ENCODE results near the gene PRPF31. TPM values are rescaled to one million over a fixed set of nuclear protein-coding genes. Genes with fewer than 3 reads are reported as not detected.

PRPF31 gene
- total RNA-seq, 1 experiment from 2014 or later, result 84.4 TPM

GRCh38 chr19:54159352-54160181 lies 44.0 kb downstream of the PRPF31 start, which contains the start of gene LENG1:
Gene LENG1, minus strand, starts transcription at chr19:54159721. Its CDS starts 26 bp downstream, at chr19:54159695.
- Histone ChIP-seq H2AFZ (ENCODE audit: low read length) (no peak within 1 kb of the TSS), H3K23me2 (ENCODE audit: insufficient read length, low read depth, low read length, poor library complexity, severe bottlenecking) (peaks cover 18% of the 10 kb centered on the region), H2BK120ac (ENCODE audit: low read depth, low read length, poor library complexity, severe bottlenecking) (no peak within 1 kb of the TSS), H2BK20ac (ENCODE audit: low read depth, low read length, poor library complexity, severe bottlenecking) (no peak within 1 kb of the TSS), H2BK5ac (ENCODE audit: insufficient read length, low read length) (no peak within 1 kb of the TSS), H3K27me3 (ENCODE audit: insufficient read depth, low read length) (no peaks in the 10 kb centered on the region), H3K14ac (ENCODE audit: insufficient read depth, low read length) (peak within 1 kb of the TSS; percentile 87; the same call in 1 of the 2 replicates), H3K9ac (ENCODE audit: extremely low read depth, insufficient read length, low read length) (peak within 1 kb of the TSS; percentile 64), H3T11ph (ENCODE audit: low read length) (no peak within 1 kb of the TSS), H2BK15ac (ENCODE audit: low read depth, low read length) (no peak within 1 kb of the TSS), H4K8ac (replicated peaks; ENCODE audit: insufficient read length, low read depth, low read length) (no peak within 1 kb of the TSS), H3K27ac (ENCODE audit: insufficient read length, low read depth, low read length) (no peak within 1 kb of the TSS), H3K4me1 (ENCODE audit: insufficient read depth, low read length) (no peaks in the 10 kb centered on the region), H3K4ac (ENCODE audit: low read depth, low read length) (no peak within 1 kb of the TSS), H4K5ac (ENCODE audit: insufficient read length, low read depth, low read length) (no peak within 1 kb of the TSS), H3K18ac (ENCODE audit: insufficient read length, low read depth, low read length) (peak within 1 kb of the TSS; percentile 81), H2BK12ac (ENCODE audit: insufficient read length, low read depth, low read length) (no peak within 1 kb of the TSS), H3K9me3 (ENCODE audit: control insufficient read depth, low read depth, low read length) (no peaks in the 10 kb centered on the region), H4K20me1 (ENCODE audit: control insufficient read depth, insufficient read depth, insufficient read length) (no peaks in the 10 kb centered on the region), H3K56ac (ENCODE audit: insufficient read length, low read depth, low read length) (no peak within 1 kb of the TSS), H3K79me2 (ENCODE audit: insufficient read depth, low read length) (no peaks in the 10 kb centered on the region; the same call in 1 of the 2 replicates), H3K4me2 (ENCODE audit: insufficient read depth, insufficient read length, low read length) (peak within 1 kb of the TSS; percentile 95), H2AK5ac (ENCODE audit: insufficient read length, low read length) (no peak within 1 kb of the TSS), H3K79me1 (ENCODE audit: insufficient read depth, low read depth, low read length, poor library complexity, severe bottlenecking) (no peaks in the 10 kb centered on the region), H3K23ac (ENCODE audit: insufficient read length, low read depth, low read length) (no peak within 1 kb of the TSS), H4K91ac (ENCODE audit: insufficient read length, low read depth, low read length) (no peak within 1 kb of the TSS)
- peak; percentile 52 for TF ChIP-seq CTCF (conservative IDR thresholded peaks at IDR 0.05)
- Mint-ChIP-seq H3K36me3 (ENCODE audit: insufficient read depth in 1 of 3, low read depth in 3 of 3) (peaks cover 16 to 34% (median 30%) of the 10 kb centered on the region in 3 experiments), H3K27me3 (ENCODE audit: low read depth) (peaks cover 29% of the 10 kb centered on the region), H3K4me3 (peak within 1 kb of the TSS; percentile 99 to 100), H3K4me1 (peaks cover 30 to 38% of the 10 kb centered on the region in 2 experiments), H3K9me3 (peaks cover 0 to 3% of the 10 kb centered on the region in 2 experiments; a peak in 2 of 5 replicates), H3K27ac (peak within 1 kb of the TSS; percentile 98 to 100 (median 99))
- no CpG with 5 or more reads among the region's 72 CpGs for WGBS (ENCODE audit: extremely low coverage, insufficient read length, low lambda C conversion rate)
- DNase-seq, result peak; percentile 100
